Measurements from ENCODE around the gene HSP90AA1.
"Not testable (repeated sequence)": the region's sequence is repeated elsewhere in the genome, so short reads cannot be mapped to it uniquely, and the experiment has no call there.

DNA sequence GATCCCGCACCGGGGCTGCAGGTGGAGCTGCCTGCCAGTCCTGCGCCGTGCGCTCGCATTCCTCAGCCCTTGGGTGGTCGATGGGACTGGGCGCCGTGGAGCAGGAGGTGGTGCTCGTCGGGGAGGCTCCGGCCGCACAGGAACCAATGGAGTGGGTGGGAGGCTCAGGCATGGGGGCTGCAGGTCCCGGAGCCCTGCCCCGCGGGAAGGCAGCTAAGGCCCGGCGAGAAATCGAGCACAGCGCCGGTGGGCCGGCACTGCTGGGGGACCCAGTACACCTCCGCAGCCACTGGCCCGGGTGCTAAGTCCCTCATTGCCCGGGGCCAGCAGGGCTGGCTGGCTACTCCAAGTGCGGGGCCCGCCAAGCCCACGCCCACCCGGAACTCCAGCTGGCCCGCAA is 48.6 kb upstream of the HSP90AA1 start:
- TF ChIP-seq, protein P1, sequence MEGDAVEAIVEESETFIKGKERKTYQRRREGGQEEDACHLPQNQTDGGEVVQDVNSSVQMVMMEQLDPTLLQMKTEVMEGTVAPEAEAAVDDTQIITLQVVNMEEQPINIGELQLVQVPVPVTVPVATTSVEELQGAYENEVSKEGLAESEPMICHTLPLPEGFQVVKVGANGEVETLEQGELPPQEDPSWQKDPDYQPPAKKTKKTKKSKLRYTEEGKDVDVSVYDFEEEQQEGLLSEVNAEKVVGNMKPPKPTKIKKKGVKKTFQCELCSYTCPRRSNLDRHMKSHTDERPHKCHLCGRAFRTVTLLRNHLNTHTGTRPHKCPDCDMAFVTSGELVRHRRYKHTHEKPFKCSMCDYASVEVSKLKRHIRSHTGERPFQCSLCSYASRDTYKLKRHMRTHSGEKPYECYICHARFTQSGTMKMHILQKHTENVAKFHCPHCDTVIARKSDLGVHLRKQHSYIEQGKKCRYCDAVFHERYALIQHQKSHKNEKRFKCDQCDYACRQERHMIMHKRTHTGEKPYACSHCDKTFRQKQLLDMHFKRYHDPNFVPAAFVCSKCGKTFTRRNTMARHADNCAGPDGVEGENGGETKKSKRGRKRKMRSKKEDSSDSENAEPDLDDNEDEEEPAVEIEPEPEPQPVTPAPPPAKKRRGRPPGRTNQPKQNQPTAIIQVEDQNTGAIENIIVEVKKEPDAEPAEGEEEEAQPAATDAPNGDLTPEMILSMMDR (IDR thresholded peaks at IDR 0.05; ENCODE audit: low read depth, low read length): not testable (repeated sequence)
- not testable (repeated sequence) for TF ChIP-seq POLR2A (IDR thresholded peaks at IDR 0.05; ENCODE audit: extremely low read depth, insufficient read length); MYC (IDR thresholded peaks at IDR 0.05; ENCODE audit: low read depth, low read length)

Data from NB4 (cell line).